Thymus (tissue), 11 donors: ENCODE measurements around the gene TRIP10. TPM values are rescaled to one million over a fixed set of nuclear protein-coding genes. Genes with fewer than 3 reads are reported as not detected.
A peak's percentile ranks its signal among the peaks of the same experiment; 100 is the strongest.
"Not testable (repeated sequence)": the region's sequence is repeated elsewhere in the genome, so short reads cannot be mapped to it uniquely, and the experiment has no call there.

Experiments used
- DNase-seq, 9 donors: peaks; one replicate each; pipeline ENCODE4 v3.0.0-alpha.2; 2013; ENCODE audit warnings: low spot score in 9 of 9, low read depth in 6 of 9, missing footprints in 1 of 9
- H3K27ac ChIP-seq, 2 donors: one replicate each; pipeline ENCODE4 v1.5.1; 2013; ENCODE audit warnings: control low read depth in 1 of 2, low read depth in 1 of 2, low read length in 1 of 2, mild to moderate bottlenecking in 1 of 2, moderate library complexity in 1 of 2
- H3K27me3 ChIP-seq, 2 donors: one replicate each; pipeline ENCODE4 v1.5.1; 2013; ENCODE audit warnings: low read length in 1 of 2; ENCODE audit not compliant: control insufficient read depth in 2 of 2, insufficient read depth in 1 of 2
- H3K36me3 ChIP-seq, 2 donors: one replicate each; pipeline ENCODE4 v1.5.1; 2013; ENCODE audit warnings: low read length in 1 of 2, mild to moderate bottlenecking in 1 of 2, moderate library complexity in 1 of 2; ENCODE audit not compliant: control insufficient read depth in 2 of 2, insufficient read depth in 2 of 2
- H3K4me1 ChIP-seq, 2 donors: one replicate each; pipeline ENCODE4 v1.5.1; 2013; ENCODE audit warnings: low read length in 2 of 2; ENCODE audit not compliant: control insufficient read depth in 2 of 2, insufficient read depth in 2 of 2
- H3K4me3 ChIP-seq, 2 donors: one replicate each; pipeline ENCODE4 v1.5.1; 2013; ENCODE audit warnings: low read length in 2 of 2, control low read depth in 1 of 2, mild to moderate bottlenecking in 1 of 2
- H3K9me3 ChIP-seq, 2 donors: one replicate each; pipeline ENCODE4 v1.5.1; 2013; ENCODE audit warnings: low read length in 1 of 2, mild to moderate bottlenecking in 1 of 2; ENCODE audit not compliant: control insufficient read depth in 2 of 2, insufficient read depth in 1 of 2
- WGBS: extraction: QIAGEN DNeasy Blood & Tissue Kit; methylation state at CpG from one replicate; pipeline ENCODE4 v1.1.7; 2013; 5-methylcytosine and 5-hydroxymethylcytosine counted together
- polyA plus RNA-seq: library from polyadenylated mRNA; stranded (reverse); fragments of 200-250 nt; gene quantifications from one replicate; pipeline ENCODE4 v1.2.3, GENCODE V29; 2013
- total RNA-seq: library from RNA; stranded (reverse); fragments of 120-200 nt; gene quantifications from one replicate; pipeline ENCODE4 v1.2.4, GENCODE V29; 2013
- donor health status: healthy.

The TRIP10 gene
- total and polyA plus RNA-seq, 2 donors, result 11.2 to 52.2 TPM

GRCh38 chr19:6743066-6743465 lies 3.6 kb downstream of the TRIP10 start:
- WGBS, result 98% methylated on average over 7 of the region's 7 CpGs
- H3K27me3 ChIP-seq, result peaks cover 29 to 45% of the 10 kb centered on the region in 2 donors
- DNase-seq, result no peak
- H3K27ac ChIP-seq, result no peak overlapping the region
- H3K36me3 ChIP-seq, result peaks cover 0 to 4% of the 10 kb centered on the region in 2 donors
- peaks cover 16 to 27% of the 10 kb centered on the region in 2 donors for H3K4me1 ChIP-seq
- no peak overlapping the region for H3K4me3 ChIP-seq
- peaks cover 0 to 5% of the 10 kb centered on the region in 2 donors for H3K9me3 ChIP-seq

DNA sequence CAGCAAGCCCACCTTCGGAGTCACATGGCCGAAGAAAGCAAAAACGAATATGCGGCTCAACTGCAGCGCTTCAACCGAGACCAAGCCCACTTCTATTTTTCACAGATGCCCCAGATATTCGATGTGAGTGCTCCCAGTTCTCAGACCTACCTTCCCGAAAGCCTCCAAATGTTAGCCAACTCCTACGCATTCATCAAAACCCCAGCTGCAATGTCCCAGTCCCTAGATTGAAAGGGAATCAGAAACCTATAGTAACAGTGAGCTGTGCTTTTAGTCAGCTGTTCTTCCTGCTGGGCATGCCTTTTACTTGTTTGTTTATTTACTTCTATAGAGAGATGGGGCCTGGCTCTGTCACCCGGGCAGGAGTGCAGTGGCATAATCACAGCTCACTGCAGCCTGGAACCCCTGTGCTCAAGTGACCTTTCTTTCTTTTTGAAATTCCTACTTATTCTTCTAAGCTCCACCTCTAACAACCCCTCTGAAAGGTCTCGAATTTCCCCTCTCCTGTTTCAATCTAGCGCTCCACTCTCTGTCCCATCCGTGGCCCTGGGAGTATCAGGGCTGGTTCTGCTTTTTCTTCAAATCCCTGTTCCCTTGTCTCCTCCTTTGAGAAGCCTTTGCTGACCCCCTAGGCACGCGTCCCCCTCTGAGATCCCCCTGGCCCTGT lies 4.4 kb downstream of the TRIP10 start:
- peaks cover 0 to 4% of the 10 kb centered on the region in 2 donors for H3K36me3 ChIP-seq
- peaks cover 29 to 45% of the 10 kb centered on the region in 2 donors for H3K27me3 ChIP-seq
- H3K27ac ChIP-seq, result no peak overlapping the region
- DNase-seq, result no peak
- H3K4me1 ChIP-seq, result peaks cover 8 to 19% of the 10 kb centered on the region in 2 donors
- 92% methylated on average over 15 of the region's 15 CpGs for WGBS
- no peak overlapping the region for H3K4me3 ChIP-seq
- peaks cover 0 to 5% of the 10 kb centered on the region in 2 donors for H3K9me3 ChIP-seq

DNA sequence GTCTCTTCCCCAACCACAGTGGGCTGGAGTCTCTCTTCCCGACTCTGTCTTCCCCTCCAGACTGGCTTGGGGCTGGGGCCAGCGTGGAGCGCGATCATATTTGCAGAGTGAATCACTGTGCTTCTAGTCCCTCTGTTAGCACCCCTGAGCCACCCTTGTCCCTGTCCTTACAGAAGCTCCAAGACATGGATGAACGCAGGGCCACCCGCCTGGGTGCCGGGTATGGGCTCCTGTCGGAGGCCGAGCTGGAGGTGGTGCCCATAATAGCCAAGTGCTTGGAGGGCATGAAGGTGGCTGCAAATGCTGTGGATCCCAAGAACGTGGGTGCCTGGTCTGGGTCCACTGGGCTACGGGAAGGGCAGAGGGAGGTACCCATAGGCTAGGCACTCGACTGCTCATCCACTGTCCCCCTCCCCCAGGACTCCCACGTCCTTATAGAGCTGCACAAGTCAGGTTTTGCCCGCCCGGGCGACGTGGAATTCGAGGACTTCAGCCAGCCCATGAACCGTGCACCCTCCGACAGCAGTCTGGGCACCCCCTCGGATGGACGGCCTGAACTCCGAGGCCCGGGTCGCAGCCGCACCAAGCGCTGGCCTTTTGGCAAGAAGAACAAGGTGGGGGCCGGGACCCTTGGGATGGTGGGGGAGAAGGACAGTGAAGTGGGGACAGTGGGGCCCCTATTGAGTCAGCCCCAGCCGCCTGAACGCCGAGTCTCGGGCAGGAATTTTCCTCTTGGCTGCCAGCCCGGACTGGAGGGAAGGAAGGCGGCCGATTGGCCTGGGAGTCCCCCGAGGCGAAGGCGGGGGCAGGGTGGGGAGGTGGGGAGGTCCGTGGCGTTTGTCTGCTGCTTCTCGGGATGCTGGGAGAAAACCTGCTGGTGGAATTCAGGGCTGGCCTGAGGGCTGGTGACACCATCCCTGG lies 5.2 kb downstream of the TRIP10 start:
- H3K27me3 ChIP-seq, result peaks cover 28 to 43% of the 10 kb centered on the region in 2 donors
- WGBS, result 92% methylated on average over 41 of the region's 41 CpGs
- no peak overlapping the region for H3K4me3 ChIP-seq
- H3K9me3 ChIP-seq, result peaks cover 0 to 5% of the 10 kb centered on the region in 2 donors
- H3K36me3 ChIP-seq, result peaks cover 0 to 4% of the 10 kb centered on the region in 2 donors
- H3K4me1 ChIP-seq, result peaks cover 3 to 13% of the 10 kb centered on the region in 2 donors
- H3K27ac ChIP-seq, result peak overlapping the region in 1 of 2 donors; percentile 46
- no peak for DNase-seq

DNA sequence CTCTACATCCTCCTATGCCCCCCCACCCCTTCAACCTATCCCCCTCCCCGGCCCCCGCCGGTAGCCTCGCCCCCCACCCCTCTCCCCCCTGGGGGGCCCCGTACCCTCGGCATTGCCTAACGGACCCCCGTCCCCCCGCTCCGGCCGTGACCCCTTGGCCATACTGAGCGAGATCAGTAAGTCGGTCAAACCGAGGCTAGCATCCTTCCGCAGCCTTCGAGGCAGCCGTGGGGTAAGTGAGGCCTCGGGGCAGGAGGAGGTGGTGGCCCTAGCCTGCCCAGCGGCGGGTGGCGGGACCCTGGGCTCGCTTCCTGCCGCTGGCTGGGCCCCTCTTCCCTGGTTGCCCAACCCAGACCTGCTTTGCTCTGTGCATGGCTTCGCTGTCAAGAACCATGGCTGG lies 6.5 kb downstream of the TRIP10 start:
- H3K27me3 ChIP-seq, result peaks cover 14 to 30% of the 10 kb centered on the region in 2 donors

GRCh38 chr19:6748543-6748942 lies 9.1 kb downstream of the TRIP10 start:
- not testable (repeated sequence) for H3K4me1 ChIP-seq, H3K36me3 ChIP-seq, H3K27ac ChIP-seq, H3K9me3 ChIP-seq, DNase-seq, H3K4me3 ChIP-seq
- H3K27me3 ChIP-seq, result peaks cover 0 to 13% of the 10 kb centered on the region in 2 donors
- WGBS, result 96% methylated on average over 10 of the region's 10 CpGs

More for the DNA sequence above, 6.5 kb downstream of the TRIP10 start:
- no peak for DNase-seq
- Histone ChIP-seq H3K4me1 (peaks cover 0 to 2% of the 10 kb centered on the region in 2 donors), H3K27ac (no peak overlapping the region), H3K36me3 (peaks cover under 1 to 6% of the 10 kb centered on the region in 2 donors), H3K9me3 (no peaks in the 10 kb centered on the region), H3K4me3 (no peak overlapping the region)
- WGBS, result 98% methylated on average over 24 of the region's 24 CpGs

DNA sequence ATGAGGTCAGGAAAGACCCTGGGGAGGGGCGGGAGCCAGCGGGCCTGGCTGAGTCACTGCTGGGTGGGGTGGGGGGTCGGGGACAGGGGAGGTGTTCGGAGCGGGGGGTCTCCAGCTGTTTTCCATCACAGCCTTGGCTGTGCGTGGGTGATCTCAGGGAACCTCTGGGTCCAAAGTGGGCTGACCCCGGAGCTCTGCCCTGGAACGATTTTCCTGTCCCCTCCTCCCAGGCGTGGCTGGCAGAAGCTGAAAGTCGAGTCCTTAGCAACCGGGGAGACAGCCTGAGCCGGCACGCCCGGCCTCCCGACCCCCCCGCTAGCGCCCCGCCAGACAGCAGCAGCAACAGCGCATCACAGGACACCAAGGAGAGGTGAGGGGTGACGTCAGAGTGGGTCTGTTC lies 10.6 kb downstream of the TRIP10 start:
- Histone ChIP-seq H3K27me3 (peaks cover 0 to 11% of the 10 kb centered on the region in 2 donors), H3K4me1 (peaks cover 3 to 13% of the 10 kb centered on the region in 2 donors), H3K4me3 (no peak overlapping the region), H3K27ac (no peak overlapping the region), H3K9me3 (no peaks in the 10 kb centered on the region), H3K36me3 (peaks cover 3 to 6% of the 10 kb centered on the region in 2 donors)
- DNase-seq, result no peak
- WGBS, result 88% methylated on average over 20 of the region's 20 CpGs

DNA sequence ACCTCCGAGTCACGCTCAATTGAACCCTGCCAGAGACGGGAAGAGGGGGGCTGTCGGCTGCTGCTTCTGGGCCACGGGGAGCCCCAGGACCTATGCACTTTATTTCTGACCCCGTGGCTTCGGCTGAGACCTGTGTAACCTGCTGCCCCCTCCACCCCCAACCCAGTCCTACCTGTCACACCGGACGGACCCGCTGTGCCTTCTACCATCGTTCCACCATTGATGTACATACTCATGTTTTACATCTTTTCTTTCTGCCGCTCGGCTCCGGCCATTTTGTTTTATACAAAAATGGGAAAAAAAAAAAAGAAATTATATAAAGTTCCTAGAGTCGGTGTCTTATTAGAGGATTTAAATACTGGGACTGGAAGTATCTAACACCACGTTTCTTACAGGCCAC lies 11.7 kb downstream of the TRIP10 start:
- Histone ChIP-seq H3K36me3 (peaks cover 3 to 7% of the 10 kb centered on the region in 2 donors), H3K4me3 (no peak overlapping the region), H3K4me1 (peaks cover 3 to 12% of the 10 kb centered on the region in 2 donors), H3K27me3 (peaks cover 0 to 11% of the 10 kb centered on the region in 2 donors), H3K9me3 (no peaks in the 10 kb centered on the region), H3K27ac (no peak overlapping the region)
- WGBS, result 98% methylated on average over 16 of the region's 16 CpGs
- DNase-seq, result no peak

- Histone ChIP-seq H3K27ac (no peak overlapping the region), H3K27me3 (peaks cover 0 to 11% of the 10 kb centered on the region in 2 donors), H3K9me3 (no peaks in the 10 kb centered on the region), H3K4me3 (peak overlapping the region in 1 of 2 donors; percentile 36), H3K36me3 (peaks cover 3 to 7% of the 10 kb centered on the region in 2 donors), H3K4me1 (peaks cover 3 to 12% of the 10 kb centered on the region in 2 donors)
- WGBS, result 86% methylated on average over 50 of the region's 50 CpGs
- DNase-seq, result no peak
These were observed 13.0 kb downstream of the TRIP10 start for GRCh38 chr19:6752256-6753177.
